GM23338 (cell line): ENCODE data around the gene VAPB. TPM values are rescaled to one million over a fixed set of nuclear protein-coding genes. Genes with fewer than 3 reads are reported as not detected.

ENCODE experiments used
- ATAC-seq: fragments of 200-7000 bp; cut with Tn5 transposase; 3 replicates; pipeline ENCODE4 v1.9.1; 2020
- DNase-seq: peaks from one replicate; pipeline ENCODE4 v3.0.0-alpha.2; 2015; ENCODE audit warnings: low spot score
- H2AFZ ChIP-seq: fragments of 200-600 bp; sonication (generic); 2 replicates; pipeline ENCODE4 v1.8.0; 2016; ENCODE audit warnings: antibody characterized with exemption, mild to moderate bottlenecking, moderate library complexity
- H3F3A ChIP-seq: fragments of 200-600 bp; sonication (generic); replicated peaks from 2 replicates; pipeline ENCODE4 v1.8.0; 2017; ENCODE audit warnings: antibody characterized with exemption, mixed run types, low read depth
- H3K27ac ChIP-seq: fragments of 200-600 bp; sonication (generic); 2 replicates; pipeline ENCODE4 v1.6.1; 2016; ENCODE audit warnings: low read depth
- H3K27me3 ChIP-seq: fragments of 200-600 bp; sonication (generic); 2 replicates; pipeline ENCODE4 v1.8.0; 2016; ENCODE audit warnings: mild to moderate bottlenecking, mixed run types, moderate library complexity; ENCODE audit not compliant: insufficient read depth
- H3K36me3 ChIP-seq: fragments of 200-600 bp; sonication (generic); 2 replicates; pipeline ENCODE4 v1.8.0; 2016; ENCODE audit warnings: mild to moderate bottlenecking; ENCODE audit not compliant: insufficient read depth
- H3K4me1 ChIP-seq: fragments of 200-600 bp; sonication (generic); 2 replicates; pipeline ENCODE4 v1.8.0; 2016; ENCODE audit warnings: mild to moderate bottlenecking, moderate library complexity; ENCODE audit not compliant: insufficient read depth
- H3K4me2 ChIP-seq: fragments of 200-600 bp; sonication (generic); 2 replicates; pipeline ENCODE4 v1.7.1; 2017; ENCODE audit warnings: mixed run types
- H3K4me3 ChIP-seq: fragments of 200-600 bp; sonication (generic); 2 replicates; pipeline ENCODE4 v1.6.1; 2016; ENCODE audit warnings: mixed run types
- H3K79me2 ChIP-seq: fragments of 200-600 bp; sonication (generic); replicated peaks from 2 replicates; pipeline ENCODE4 v1.8.0; 2017; ENCODE audit warnings: mild to moderate bottlenecking; ENCODE audit not compliant: insufficient read depth
- H3K9me2 ChIP-seq: fragments of 200-600 bp; sonication (generic); 2 replicates; pipeline ENCODE4 v1.8.0; 2017; ENCODE audit not compliant: insufficient read depth
- H4K20me1 ChIP-seq: fragments of 200-600 bp; sonication (generic); replicated peaks from 2 replicates; pipeline ENCODE4 v1.8.0; 2017; ENCODE audit warnings: mild to moderate bottlenecking; ENCODE audit not compliant: insufficient read depth
- H3K27ac Mint-ChIP-seq: 2 replicates; pipeline ENCODE4 v1.8.0; 2020; ENCODE audit warnings: inconsistent platforms, mild to moderate bottlenecking, moderate library complexity, mixed read lengths
- H3K27me3 Mint-ChIP-seq: 3 replicates; pipeline ENCODE4 v1.8.0; 2022; ENCODE audit warnings: low read depth, mild to moderate bottlenecking, moderate library complexity, mixed read lengths, inconsistent platforms; ENCODE audit not compliant: insufficient read depth, poor library complexity
- H3K36me3 Mint-ChIP-seq: 3 replicates; pipeline ENCODE4 v1.8.0; 2021; ENCODE audit warnings: low read depth, mild to moderate bottlenecking, inconsistent platforms, moderate library complexity, mixed read lengths
- H3K4me1 Mint-ChIP-seq: 3 replicates; pipeline ENCODE4 v1.8.0; 2020; ENCODE audit warnings: mild to moderate bottlenecking, inconsistent platforms, mixed read lengths
- H3K4me3 Mint-ChIP-seq: 3 replicates; pipeline ENCODE4 v1.8.0; 2021; ENCODE audit warnings: moderate library complexity, mild to moderate bottlenecking, inconsistent platforms, mixed read lengths
- H3K9me3 Mint-ChIP-seq: 3 replicates; pipeline ENCODE4 v1.8.0; 2020; ENCODE audit warnings: moderate library complexity, mild to moderate bottlenecking, inconsistent platforms, mixed read lengths
- CREB1 ChIP-seq: fragments of 250-450 bp; sonication (Bioruptor Pico); IDR thresholded peaks from 2 replicates; pipeline ENCODE4 v1.5.0; 2020; ENCODE audit warnings: low read depth, mild to moderate bottlenecking, moderate library complexity
- EZH2 ChIP-seq: fragments of 200-600 bp; sonication (generic); IDR thresholded peaks from one replicate; pipeline ENCODE4 v1.8.0; 2017; ENCODE audit warnings: antibody characterized with exemption, mild to moderate bottlenecking, low read depth; ENCODE audit not compliant: unreplicated experiment
- EZH2phosphoT487 ChIP-seq: fragments of 200-600 bp; sonication (generic); IDR thresholded peaks from one replicate; pipeline ENCODE4 v1.8.1; 2018; ENCODE audit warnings: antibody characterized with exemption; ENCODE audit not compliant: unreplicated experiment
- JUNB ChIP-seq: IDR thresholded peaks from one replicate; pipeline ENCODE4 v1.6.1; 2016; ENCODE audit warnings: antibody characterized with exemption; ENCODE audit not compliant: unreplicated experiment
- NANOG ChIP-seq: IDR thresholded peaks from 2 replicates; pipeline ENCODE4 v1.6.1; 2016; ENCODE audit warnings: antibody characterized with exemption, borderline replicate concordance
- POLR2AphosphoS5 ChIP-seq: IDR thresholded peaks from 2 replicates; pipeline ENCODE4 v1.6.1; 2016; ENCODE audit warnings: antibody characterized with exemption, low read depth
- ZNF114 ChIP-seq: fragments of 250-450 bp; sonication (Bioruptor Pico); IDR thresholded peaks from 2 replicates; pipeline ENCODE4 v1.5.0; 2020; ENCODE audit warnings: mild to moderate bottlenecking, moderate library complexity
- polyA plus RNA-seq: library from polyadenylated mRNA; unstranded; fragments of >200 nt; fragmentation: Nextera tagmentation; extraction: Ambion mirVana; gene quantifications from 2 replicates; pipeline ENCODE4 v1.2.1, GENCODE V29; 2016
- total RNA-seq: library from RNA; depleted of rRNA; stranded (reverse); fragments of >200 nt; shearing (Covaris generic); gene quantifications from 2 replicates; pipeline ENCODE4 v1.2.3, GENCODE V29; 2014
- TF ChIP-seq, protein P1 (sequence below), 2 experiments: fragments of 200-600 bp in 1 of 2; sonication (generic) in 1 of 2; conservative IDR thresholded peaks; 2 replicates each; pipeline versions ENCODE4 v1.5.1 to v1.6.1; 2016 to 2017; ENCODE audit warnings: antibody characterized with exemption in 2 of 2, low read depth in 2 of 2, mild to moderate bottlenecking in 2 of 2, moderate library complexity in 1 of 2
- TF ChIP-seq, protein P2 (sequence below): IDR thresholded peaks from one replicate; pipeline ENCODE4 v1.6.1; 2018; ENCODE audit warnings: antibody characterized with exemption; ENCODE audit not compliant: unreplicated experiment
- TF ChIP-seq, protein P3 (sequence below): IDR thresholded peaks from 2 replicates; pipeline ENCODE4 v1.6.1; 2016; ENCODE audit warnings: antibody characterized with exemption

The VAPB gene
- total and polyA plus RNA-seq, 2 experiments from 2014 or later, result 18.8 to 22.9 TPM

DNA sequence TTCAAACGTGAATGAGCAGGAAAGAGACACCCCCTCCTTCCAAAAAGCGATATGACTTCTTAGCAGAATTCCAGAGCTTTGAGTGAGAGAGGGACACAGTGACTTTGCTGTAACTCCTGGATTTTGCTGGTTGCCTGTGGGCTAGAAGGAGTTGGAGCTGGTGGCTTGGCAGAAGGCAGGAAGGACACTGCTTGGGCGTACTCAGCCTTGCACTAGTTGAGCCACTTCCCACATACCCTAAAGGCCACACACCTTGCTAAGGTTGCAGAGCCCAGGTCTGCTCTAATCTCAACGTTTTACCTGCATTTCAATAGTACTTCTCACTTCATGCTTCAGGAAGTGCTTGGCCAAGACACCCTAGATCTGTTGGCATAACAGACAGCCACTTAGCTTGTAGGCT is 48.9 kb upstream of the VAPB start:
- H3K4me1 Mint-ChIP-seq, result peaks cover 22% of the 10 kb centered on the region
- H3K79me2 ChIP-seq, result peaks cover 29% of the 10 kb centered on the region
- H2AFZ ChIP-seq, result no peak overlapping the region
- no peaks in the 10 kb centered on the region for H3K27me3 ChIP-seq
- no peak for DNase-seq
- peaks cover 22% of the 10 kb centered on the region for H3K9me2 ChIP-seq
- no peak overlapping the region for H3K27ac Mint-ChIP-seq
- H3K4me3 Mint-ChIP-seq, result no peak overlapping the region
- ATAC-seq, result no peak
- no peak overlapping the region for H3K4me2 ChIP-seq
- TF ChIP-seq ZNF114 (CRISPR knock-in tag) (no peak), JUNB (no peak), EZH2phosphoT487 (no peak), NANOG (no peak), POLR2AphosphoS5 (no peak), CREB1 (CRISPR knock-in tag) (no peak)
- TF ChIP-seq, protein P1, sequence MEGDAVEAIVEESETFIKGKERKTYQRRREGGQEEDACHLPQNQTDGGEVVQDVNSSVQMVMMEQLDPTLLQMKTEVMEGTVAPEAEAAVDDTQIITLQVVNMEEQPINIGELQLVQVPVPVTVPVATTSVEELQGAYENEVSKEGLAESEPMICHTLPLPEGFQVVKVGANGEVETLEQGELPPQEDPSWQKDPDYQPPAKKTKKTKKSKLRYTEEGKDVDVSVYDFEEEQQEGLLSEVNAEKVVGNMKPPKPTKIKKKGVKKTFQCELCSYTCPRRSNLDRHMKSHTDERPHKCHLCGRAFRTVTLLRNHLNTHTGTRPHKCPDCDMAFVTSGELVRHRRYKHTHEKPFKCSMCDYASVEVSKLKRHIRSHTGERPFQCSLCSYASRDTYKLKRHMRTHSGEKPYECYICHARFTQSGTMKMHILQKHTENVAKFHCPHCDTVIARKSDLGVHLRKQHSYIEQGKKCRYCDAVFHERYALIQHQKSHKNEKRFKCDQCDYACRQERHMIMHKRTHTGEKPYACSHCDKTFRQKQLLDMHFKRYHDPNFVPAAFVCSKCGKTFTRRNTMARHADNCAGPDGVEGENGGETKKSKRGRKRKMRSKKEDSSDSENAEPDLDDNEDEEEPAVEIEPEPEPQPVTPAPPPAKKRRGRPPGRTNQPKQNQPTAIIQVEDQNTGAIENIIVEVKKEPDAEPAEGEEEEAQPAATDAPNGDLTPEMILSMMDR (conservative IDR thresholded peaks at IDR 0.05; ENCODE audit: low read depth in 2 of 2), result no peak
- TF ChIP-seq, protein P2, sequence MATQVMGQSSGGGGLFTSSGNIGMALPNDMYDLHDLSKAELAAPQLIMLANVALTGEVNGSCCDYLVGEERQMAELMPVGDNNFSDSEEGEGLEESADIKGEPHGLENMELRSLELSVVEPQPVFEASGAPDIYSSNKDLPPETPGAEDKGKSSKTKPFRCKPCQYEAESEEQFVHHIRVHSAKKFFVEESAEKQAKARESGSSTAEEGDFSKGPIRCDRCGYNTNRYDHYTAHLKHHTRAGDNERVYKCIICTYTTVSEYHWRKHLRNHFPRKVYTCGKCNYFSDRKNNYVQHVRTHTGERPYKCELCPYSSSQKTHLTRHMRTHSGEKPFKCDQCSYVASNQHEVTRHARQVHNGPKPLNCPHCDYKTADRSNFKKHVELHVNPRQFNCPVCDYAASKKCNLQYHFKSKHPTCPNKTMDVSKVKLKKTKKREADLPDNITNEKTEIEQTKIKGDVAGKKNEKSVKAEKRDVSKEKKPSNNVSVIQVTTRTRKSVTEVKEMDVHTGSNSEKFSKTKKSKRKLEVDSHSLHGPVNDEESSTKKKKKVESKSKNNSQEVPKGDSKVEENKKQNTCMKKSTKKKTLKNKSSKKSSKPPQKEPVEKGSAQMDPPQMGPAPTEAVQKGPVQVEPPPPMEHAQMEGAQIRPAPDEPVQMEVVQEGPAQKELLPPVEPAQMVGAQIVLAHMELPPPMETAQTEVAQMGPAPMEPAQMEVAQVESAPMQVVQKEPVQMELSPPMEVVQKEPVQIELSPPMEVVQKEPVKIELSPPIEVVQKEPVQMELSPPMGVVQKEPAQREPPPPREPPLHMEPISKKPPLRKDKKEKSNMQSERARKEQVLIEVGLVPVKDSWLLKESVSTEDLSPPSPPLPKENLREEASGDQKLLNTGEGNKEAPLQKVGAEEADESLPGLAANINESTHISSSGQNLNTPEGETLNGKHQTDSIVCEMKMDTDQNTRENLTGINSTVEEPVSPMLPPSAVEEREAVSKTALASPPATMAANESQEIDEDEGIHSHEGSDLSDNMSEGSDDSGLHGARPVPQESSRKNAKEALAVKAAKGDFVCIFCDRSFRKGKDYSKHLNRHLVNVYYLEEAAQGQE, result no peak
- H3K36me3 Mint-ChIP-seq, result peaks cover 11% of the 10 kb centered on the region
- H3K27me3 Mint-ChIP-seq, result peaks cover 1% of the 10 kb centered on the region
- H3K4me1 ChIP-seq, result peaks cover 23% of the 10 kb centered on the region
- no peaks in the 10 kb centered on the region for H3K9me3 Mint-ChIP-seq
- H3F3A ChIP-seq, result 0 out of 2 replicates have a peak, but pooled peaks cover 3% of the 10 kb centered on the region
- H3K27ac ChIP-seq, result no peak overlapping the region
- H4K20me1 ChIP-seq, result no peaks in the 10 kb centered on the region
- H3K4me3 ChIP-seq, result no peak overlapping the region
- H3K36me3 ChIP-seq, result no peaks in the 10 kb centered on the region

DNA sequence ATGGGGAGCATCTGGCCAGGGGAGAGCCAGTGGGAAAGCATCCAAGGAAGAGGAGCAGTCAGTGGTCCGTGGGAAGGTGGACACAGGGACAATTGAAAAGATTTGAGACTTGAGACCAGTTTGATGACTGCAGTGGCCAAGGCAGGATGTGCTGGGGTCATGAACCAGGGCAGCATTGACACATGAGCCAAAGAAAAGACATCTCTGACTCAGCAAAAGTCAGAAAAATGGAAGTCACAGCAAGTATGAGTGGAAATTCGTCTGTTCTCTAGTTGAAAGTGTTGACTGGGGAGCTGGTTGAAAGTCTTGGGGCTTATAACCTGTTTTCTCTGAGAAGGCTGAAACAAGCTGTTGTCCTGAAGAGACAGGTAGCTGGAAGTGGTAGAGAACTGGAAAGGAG is 48.2 kb upstream of the VAPB start:
- no peaks in the 10 kb centered on the region for H3K36me3 ChIP-seq
- no peak overlapping the region for H2AFZ ChIP-seq
- no peak overlapping the region for H3K4me2 ChIP-seq
- no peak overlapping the region for H3K4me3 ChIP-seq
- Mint-ChIP-seq H3K36me3 (peaks cover 18% of the 10 kb centered on the region), H3K4me1 (peaks cover 22% of the 10 kb centered on the region), H3K27me3 (peaks cover 1% of the 10 kb centered on the region), H3K27ac (no peak overlapping the region), H3K9me3 (no peaks in the 10 kb centered on the region), H3K4me3 (no peak overlapping the region)
- DNase-seq (no peak), ATAC-seq (no peak)
- H3K79me2 ChIP-seq, result peaks cover 29% of the 10 kb centered on the region
- peaks cover 23% of the 10 kb centered on the region for H3K4me1 ChIP-seq
- no peaks in the 10 kb centered on the region for H4K20me1 ChIP-seq
- TF ChIP-seq, protein P2, result no peak
- TF ChIP-seq, protein P3, sequence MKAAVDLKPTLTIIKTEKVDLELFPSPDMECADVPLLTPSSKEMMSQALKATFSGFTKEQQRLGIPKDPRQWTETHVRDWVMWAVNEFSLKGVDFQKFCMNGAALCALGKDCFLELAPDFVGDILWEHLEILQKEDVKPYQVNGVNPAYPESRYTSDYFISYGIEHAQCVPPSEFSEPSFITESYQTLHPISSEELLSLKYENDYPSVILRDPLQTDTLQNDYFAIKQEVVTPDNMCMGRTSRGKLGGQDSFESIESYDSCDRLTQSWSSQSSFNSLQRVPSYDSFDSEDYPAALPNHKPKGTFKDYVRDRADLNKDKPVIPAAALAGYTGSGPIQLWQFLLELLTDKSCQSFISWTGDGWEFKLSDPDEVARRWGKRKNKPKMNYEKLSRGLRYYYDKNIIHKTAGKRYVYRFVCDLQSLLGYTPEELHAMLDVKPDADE, result no peak
- TF ChIP-seq EZH2phosphoT487 (no peak), ZNF114 (CRISPR knock-in tag) (no peak), NANOG (no peak), EZH2 (no peak)
- H3K27ac ChIP-seq, result no peak overlapping the region
- no peaks in the 10 kb centered on the region for H3K27me3 ChIP-seq
- H3F3A ChIP-seq, result 0 out of 2 replicates have a peak, but pooled peaks cover 3% of the 10 kb centered on the region
- peaks cover 22% of the 10 kb centered on the region for H3K9me2 ChIP-seq
